Endometrial microvascular endothelial cells (primary cell): ENCODE results near the gene DMRT3. TPM values are rescaled to one million over a fixed set of nuclear protein-coding genes. Genes with fewer than 3 reads are reported as not detected.

Experiments
- in situ Hi-C: cut with HindIII; loops from 2 replicates; pipeline ENCODE4 v1.10.0; 2017; ENCODE audit warnings: low sequenced_read_pairs, low pct_unique_long_range_greater_than_20kb; ENCODE audit errors: inconsistent ontology term
- total RNA-seq: library from RNA; depleted of rRNA; stranded (reverse); fragments of >200 nt; gene quantifications from one replicate; pipeline ENCODE4 v1.2.3, GENCODE V29; 2015; ENCODE audit errors: inconsistent ontology term

Gene DMRT3
- total RNA-seq, 1 donor from 2014 or later = not detected

DNA sequence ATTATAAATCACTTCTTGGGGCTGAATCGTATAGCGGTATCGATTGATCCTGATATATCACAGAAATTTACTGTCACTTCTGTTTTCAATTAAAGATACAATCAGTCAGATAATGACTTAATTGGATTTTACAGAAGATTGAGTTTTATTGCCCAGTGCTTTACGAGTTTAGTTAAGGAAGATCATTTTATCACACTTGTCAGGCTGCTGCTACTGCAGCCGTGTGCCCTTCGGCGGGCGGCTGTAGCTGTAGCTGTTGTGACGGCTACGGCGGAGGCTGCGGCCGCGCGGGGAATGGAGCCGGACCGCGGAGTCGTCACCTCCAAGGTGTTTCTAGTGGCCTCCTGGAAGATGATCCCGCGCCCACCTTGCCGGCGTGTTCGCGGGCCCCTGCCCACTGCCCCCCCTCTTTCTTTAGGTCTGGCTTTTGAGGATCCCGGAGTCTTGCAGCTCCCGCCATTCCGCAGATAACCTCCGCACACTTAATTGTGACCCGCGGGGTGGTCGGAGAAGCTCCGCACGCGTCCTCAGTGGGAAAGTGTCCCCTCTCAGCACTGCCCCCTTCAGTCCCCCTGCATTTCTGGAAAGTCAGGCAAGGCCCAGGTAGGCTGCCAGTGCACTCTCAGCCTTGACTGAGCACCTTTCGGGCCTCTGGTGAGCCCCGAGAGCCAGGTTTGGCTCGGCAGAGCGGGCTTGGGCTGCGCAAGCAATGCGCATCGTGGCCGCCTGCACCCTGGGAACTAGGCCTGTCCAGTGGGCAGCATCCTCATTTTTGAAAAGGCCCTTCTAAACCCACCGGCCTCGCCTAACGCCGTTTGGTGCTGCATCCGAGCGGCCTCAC is 6.9 kb upstream of the DMRT3 start:
- in situ Hi-C loops = no loop called here

DNA sequence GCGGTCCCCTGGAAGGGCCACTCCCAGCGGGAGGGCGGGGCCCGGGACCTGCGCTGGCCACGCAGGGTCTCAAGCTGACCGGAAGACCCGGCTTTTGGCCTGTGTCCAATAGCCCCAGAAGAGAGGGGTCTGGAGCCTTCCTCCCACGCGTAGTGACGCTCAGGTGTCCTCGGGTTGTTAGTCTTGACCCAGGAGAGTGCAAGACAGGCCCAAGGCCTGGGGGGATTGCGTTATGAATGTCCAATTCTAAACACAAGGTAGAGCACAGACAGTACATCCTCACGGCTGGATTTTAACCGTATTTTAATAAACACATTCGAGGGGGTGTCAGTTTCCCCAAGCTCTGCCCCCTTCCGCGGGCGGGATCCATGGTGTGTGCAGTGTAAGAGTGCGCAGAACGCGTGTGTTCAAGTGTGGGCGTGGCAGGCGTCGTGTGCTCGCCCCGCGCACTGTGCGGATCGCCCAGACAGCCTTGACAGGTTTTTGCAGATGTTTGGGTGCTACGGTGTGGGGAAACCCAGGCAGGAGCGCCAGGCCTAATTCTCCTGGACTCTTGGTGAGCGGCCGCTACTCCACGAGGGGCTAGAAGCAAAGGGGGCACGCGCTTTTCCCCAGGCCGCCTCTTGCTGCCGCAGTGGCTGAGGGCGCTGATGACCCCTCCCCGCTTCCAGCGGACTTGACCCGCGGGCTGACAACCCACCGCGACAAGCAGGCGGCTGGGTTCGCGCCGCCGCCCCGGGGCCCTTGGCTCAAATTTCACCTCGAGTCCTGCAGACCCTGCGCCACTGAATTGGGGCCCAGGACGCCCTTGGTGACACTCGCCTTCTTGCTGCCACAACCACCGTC is 6.1 kb upstream of the DMRT3 start:
- in situ Hi-C loops = no loop called here

DNA sequence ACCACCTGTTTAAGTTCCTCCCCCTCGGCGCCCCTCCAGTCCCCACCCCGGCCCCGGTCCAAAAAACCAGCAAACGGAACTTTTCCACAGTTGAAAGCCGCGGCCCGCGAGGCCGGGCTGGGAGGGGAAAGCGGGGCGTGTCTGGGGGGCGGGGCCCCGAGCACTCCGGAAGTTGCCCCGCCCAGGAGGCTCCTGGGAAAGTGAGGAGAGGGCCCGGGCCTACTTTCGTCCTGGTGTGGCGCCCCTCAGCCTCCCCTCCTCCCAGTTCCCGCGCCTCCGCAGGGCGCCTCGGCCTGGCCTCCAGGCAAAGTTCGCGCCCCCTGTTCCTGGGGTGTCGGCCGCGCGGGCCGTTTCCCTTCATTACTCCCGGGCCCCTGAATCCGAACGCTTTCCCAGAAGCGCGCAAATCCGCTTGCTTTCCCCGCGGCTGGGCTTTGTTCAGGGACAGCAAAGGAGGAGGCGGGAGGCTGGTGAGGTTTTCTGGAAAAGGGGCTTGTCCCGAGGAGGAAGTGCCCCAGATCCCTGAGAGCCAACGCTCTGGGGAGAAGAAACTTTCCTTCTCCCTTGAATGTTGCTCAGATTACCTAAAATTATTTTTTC is 4.5 kb upstream of the DMRT3 start:
- in situ Hi-C loops = no loop called here

DNA sequence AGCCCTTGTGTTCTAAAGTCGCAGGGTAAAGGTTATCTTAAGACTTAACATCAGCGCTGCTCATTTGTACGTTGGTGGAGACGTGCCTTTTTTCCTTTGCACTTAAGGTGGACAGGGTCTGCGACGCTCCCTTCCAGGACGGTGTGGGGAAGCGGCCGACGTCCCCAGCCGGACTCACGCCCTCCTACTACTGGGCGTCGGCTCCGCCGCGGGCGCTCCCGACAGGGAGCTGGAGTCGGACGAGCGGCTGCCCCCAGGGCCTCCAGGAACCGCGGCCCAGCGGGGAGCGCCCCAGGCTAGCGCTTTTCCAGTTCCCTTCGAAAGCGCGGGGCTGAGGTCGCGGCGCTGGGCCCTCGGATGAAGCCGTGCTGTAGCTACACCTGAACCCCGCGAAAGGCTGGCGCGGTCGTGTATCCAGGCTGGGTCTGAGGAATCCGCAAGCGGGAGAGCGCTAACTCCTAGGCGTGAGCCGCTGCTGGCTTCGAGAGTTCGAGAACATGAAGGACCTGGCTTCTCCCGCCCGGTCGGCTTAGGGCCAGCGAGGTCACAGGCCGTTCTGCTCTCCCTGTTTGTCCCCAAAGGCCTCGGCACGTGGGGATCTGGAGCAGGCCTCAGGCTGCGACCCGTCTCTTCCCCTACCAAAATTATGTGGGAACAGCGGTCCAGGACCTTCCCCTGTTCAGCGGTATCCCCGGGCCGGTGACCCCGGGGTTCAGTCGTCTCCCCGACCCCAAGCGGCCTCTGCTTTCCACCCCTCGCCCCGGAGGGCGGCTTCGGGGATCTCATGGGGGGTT is 3.8 kb upstream of the DMRT3 start:
- in situ Hi-C loops = no loop called here

DNA sequence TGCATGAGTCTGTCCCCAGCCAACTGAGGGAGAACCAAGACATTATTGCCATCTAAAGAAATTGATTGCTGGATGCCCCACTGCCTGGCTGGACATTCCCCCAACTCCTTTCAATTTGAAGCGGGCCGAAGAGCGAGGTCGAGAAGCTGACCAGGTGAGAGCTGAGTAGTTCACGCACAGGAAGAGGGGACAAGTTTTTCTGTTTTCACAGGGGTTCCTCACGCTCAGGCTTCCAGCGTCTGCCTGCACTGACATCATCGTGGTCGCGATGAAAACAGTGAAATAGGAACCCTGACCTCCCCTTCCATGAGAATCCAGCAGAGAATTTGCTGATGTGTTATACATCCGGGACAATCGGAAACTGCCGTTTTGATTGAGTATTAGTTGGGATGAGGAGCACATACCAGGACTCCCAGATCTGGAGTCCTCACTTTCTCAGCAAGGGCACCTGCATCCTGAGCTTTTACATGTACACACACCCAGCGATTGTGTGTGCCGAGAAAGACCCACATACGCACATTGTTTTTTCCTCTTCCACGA is 3.1 kb upstream of the DMRT3 start:
- in situ Hi-C loops = no loop called here

DNA sequence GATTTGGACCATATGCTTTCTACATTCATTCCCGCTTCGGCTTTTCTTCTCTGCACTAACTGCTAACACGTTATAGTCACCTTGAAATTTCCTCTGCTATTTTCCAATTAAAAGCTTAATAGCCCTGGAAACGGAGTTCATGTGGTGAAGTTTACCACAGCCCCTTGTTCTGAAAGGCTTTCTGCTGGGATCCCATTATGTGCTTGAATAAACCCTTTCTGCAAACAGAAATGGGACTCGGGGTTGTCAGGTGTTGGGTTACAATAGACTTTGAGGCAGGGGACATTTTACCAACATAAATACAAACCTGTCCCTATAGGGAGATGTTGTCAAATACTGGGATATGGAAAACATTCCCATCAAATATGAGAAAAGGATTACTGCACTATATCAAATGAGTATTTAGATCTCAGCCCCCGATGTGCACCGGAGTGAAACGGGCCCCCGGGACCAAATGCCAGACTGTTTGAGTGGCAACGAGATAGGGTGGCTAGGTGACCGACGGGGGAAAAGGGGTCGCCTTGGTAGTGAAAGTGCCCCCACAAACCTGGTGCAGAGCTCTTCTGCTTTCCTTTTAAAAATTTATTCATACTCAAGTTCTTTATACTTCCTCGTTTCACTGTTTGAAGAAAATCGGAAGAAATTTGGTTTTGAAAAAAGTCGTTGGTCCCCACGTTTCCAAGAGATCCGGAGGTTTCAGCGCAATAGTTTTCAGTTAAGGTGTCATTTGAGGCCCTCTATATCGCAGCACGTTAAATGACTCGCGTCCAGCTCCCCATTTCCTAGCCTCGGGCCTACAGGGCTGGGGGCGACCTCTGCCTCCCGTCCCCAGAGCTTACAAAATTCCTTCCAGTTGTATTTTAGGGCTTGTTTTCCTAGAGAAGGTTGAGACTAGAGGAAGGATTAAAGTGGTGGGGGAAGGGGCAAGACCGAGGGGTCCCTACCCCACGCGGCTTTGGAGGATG is 2.1 kb upstream of the DMRT3 start:
- in situ Hi-C loops = no loop called here

DNA sequence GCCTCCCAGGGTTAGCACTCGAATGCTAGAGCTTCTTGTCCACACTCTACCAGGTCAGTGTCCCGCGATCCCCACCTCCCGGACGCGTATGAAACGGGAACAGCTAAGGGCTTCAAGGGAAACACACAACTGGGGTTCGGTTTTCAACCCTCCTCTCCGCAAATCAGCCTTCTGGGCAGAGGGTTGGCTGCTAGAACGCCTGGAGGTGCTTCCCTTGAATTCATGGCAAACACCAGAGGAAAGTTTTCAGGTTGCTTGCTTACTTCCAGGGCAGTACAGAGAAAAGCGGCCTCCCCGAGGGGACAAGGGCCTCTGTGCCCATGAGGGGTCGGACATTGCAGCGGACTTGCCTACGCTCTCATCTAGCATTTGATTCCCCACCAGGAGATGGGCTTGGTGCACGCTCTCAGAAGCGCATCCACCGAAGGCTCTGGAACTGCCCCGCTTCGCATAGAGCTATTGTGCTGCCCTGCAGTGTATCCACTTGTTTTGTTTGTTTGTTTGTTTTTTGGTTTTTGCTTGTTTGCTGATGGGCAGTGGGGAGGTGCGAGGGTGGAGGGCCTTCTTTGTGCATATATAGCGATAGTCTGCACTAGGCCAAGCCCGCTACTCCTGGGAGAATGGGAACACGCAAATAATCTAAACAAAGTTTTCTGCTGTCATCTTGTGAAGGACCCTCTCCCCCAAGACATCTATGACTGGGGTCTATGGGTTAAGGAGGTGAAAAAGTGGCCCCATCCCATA is 1.3 kb upstream of the DMRT3 start:
- in situ Hi-C loops = no loop called here

DNA sequence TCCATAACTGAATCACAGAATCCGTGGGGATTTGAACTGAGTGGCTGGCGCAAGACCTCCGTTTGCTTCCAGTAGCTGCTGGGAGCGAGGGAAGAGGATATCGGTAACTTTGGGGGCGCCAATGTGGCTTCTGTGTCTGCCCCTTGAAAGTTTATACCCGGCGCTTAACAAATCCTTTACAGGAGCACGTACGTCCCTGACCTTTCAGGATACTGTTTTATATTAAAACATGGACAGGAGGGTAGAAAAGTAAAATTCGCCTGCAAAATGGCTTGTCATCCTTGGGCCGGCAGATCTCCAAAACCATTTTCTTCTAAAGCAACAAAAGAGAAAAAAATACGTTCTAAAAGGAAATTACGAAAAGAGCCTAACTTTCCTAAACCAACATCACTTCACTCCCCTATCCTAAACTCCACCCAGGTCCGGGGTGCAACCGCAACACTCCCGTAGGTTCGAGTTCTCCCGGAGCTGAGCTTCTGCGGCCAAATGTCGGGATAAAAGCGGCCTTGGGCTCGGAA is 656 bp upstream of the DMRT3 start:
- in situ Hi-C loops = no loop called here

DNA sequence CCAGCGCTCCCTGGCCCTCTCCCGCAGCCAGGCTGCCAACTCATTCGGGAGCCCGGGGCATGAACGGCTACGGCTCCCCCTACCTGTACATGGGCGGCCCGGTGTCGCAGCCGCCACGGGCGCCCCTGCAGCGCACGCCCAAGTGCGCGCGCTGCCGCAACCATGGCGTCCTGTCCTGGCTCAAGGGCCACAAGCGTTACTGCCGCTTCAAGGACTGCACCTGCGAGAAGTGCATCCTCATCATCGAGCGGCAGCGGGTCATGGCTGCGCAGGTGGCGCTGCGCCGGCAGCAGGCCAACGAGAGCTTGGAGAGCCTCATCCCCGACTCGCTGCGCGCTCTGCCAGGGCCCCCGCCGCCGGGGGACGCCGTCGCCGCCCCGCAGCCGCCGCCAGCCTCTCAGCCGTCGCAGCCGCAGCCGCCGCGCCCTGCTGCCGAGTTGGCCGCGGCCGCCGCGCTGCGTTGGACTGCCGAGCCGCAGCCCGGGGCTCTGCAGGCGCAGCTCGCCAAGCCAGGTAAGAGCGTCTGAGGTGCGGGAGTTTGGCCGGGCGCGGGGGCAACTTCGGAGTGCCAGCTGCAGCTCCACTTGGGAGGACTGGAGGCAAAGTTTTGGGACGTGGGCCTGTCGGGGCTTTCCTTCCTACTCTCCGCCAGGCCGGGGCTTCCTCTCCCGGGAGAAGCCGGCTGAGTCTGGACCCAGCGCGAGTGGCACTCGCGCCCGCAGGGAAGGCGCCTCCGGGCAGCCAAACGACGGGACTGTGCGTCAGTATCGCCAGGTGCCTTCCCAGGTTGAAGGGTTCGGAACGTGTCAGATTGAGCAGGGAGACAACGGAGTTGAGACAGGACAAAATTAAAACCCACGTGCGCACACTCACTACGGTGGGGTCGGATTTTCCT is 735 bp downstream of the DMRT3 start:
- in situ Hi-C loops = no loop called here

DNA sequence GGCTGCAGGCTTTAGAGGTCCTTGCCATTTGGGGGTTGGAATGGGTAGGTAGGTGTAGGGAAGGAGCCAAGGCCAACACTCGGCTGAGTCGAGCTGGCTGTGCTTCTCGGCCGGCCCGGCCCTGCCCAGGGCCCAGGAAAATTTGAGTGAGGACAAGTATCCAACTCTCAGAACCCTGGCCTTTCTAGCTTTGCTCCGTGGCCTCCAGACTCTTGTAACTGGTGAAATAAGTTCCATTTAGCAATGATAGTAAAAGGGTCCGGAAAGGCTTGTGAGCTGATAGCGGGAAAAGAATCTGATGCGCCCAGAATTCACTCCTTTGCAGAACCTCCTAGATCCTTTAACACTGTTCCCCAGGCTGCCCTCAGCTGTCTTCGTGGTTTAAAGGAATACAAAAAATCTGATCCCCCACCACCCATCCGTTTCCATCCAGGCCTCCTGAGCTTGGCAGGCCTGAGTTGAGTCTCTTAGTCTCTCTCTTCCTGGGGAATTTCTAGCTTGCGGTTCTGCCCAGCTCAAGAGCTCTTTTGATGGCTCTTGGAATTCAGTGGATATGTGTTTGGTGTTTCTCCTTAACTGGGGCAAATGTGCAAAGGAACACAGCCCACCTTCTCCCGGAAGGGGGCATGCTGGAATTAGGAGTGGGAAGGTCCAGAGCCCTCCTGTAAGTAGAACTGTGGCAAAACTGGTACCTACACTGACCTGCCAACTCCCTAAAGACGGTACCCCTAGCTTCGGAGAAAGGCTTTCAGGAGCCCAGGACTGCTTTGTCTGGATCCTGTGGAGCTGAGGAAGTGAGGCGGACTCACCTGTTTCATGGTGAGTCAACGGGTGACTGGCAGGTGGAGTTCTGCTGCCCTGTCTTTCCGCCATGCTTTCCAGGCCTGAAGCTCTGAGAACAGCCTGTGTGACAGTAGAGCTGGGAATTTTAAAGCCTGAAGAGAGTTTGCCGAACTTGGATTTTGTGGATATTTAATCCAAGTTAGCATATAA is 1.7 kb downstream of the DMRT3 start:
- in situ Hi-C loops = no loop called here

DNA sequence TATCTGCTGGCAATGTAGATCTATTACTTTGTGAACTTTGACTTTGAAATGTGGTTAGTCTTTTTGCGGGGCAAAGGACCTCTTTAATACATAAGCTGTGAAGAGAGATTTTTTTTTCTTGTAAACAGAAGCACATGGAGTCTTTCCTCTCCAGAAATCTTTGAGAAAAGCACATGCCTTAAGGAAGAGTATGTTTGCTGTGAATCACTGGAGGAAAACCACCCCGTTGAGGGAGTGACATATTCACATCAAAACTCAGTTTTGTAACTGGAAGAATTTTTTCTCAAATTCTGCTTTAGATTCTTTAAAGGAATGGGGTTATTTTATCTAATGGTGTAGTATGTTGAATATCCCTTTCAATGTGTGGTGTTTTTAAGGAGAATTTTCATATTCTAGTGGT is 3.5 kb downstream of the DMRT3 start:
- in situ Hi-C loops = no loop called here

DNA sequence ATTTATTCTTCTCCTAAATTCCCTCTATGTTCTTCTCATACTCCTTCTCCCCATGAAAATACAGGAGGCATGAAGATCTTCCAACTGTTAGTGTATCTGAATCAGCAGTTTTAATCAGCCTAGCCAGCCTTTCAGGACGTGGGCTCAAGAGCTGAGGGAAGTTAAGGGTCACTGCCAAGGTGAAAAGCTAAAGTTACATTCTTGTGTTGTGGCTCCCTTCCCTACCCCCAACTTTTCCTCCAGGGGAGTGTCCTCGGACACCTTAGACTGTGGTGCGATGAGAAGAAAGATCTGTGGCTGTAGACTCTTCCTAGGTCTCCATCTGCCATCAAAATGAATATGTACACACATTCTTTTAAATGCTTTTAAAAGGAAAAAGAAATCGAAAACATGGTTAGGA is 4.2 kb downstream of the DMRT3 start:
- in situ Hi-C loops = no loop called here

DNA sequence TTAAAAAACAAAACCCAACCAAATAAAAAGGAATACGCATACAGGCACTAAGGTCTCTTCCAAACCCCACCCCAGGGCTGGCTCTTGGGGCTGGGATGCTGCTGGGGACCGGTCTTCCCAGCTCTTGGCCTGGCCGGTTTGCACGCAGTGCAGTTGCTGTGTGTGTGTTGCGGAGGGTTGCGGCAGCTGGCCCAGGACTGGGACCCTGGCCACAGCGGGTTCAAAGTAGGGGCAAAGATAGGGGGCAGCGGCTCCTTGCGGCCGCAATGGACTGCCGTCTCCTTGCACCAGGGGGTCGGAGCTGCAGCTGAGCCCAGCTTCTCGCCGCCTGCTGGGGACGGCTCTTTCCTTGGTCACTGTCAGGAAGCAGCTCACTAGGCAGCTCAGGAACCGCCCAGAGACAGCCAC is 5.0 kb downstream of the DMRT3 start:
- in situ Hi-C loops = no loop called here

DNA sequence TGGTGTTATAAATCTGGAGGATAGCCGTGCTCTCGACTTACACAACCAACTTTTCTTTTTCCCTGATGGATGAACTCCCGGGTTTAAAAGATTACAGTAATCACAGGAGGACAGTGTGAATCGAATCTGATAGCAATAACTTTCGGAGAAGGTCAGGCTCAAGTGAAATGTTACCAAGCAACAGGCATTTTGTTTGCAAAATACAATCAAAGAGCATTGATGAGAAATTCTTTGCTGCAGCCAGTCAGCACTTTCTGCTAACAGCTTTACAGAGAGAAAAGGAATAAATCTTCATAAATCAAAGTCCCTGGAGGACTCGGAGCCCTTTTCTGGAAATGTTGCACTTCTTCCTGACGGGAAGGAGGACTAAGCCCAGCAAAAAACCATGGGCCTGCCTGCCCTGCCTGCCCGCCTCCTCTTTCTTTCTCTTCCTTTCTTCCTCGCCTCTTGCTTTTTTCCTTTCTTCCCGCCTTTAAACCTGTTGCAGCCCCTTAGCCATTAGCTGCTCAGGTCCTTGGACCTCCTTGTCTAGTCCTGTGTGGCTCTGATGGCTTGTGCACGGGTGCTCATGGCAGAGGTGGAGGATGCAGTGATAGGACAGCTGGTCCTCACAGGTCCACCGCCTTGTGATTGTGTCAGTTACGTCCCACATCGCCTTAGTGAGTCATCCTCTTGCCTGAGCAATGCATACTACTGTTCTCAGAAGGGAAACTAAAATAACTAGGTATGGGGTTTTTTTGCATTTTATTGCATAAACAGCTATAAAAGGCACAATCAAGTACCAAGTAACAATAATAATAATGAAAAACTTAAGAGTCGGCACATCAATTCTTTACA is 6.2 kb downstream of the DMRT3 start:
- in situ Hi-C loops = no loop called here
